GM23338 (cell line): ENCODE results near the gene CXCL1. TPM values are rescaled to one million over a fixed set of nuclear protein-coding genes. Genes with fewer than 3 reads are reported as not detected.

ENCODE experiments used
- ATAC-seq: fragments of 200-7000 bp; cut with Tn5 transposase; 3 replicates; pipeline ENCODE4 v1.9.1; 2020
- DNase-seq: peaks from one replicate; pipeline ENCODE4 v3.0.0-alpha.2; 2015; ENCODE audit warnings: low spot score
- H2AFZ ChIP-seq: fragments of 200-600 bp; sonication (generic); 2 replicates; pipeline ENCODE4 v1.8.0; 2016; ENCODE audit warnings: antibody characterized with exemption, mild to moderate bottlenecking, moderate library complexity
- H3F3A ChIP-seq: fragments of 200-600 bp; sonication (generic); replicated peaks from 2 replicates; pipeline ENCODE4 v1.8.0; 2017; ENCODE audit warnings: antibody characterized with exemption, mixed run types, low read depth
- H3K27ac ChIP-seq: fragments of 200-600 bp; sonication (generic); 2 replicates; pipeline ENCODE4 v1.6.1; 2016; ENCODE audit warnings: low read depth
- H3K27me3 ChIP-seq: fragments of 200-600 bp; sonication (generic); 2 replicates; pipeline ENCODE4 v1.8.0; 2016; ENCODE audit warnings: mild to moderate bottlenecking, mixed run types, moderate library complexity; ENCODE audit not compliant: insufficient read depth
- H3K36me3 ChIP-seq: fragments of 200-600 bp; sonication (generic); 2 replicates; pipeline ENCODE4 v1.8.0; 2016; ENCODE audit warnings: mild to moderate bottlenecking; ENCODE audit not compliant: insufficient read depth
- H3K4me1 ChIP-seq: fragments of 200-600 bp; sonication (generic); 2 replicates; pipeline ENCODE4 v1.8.0; 2016; ENCODE audit warnings: mild to moderate bottlenecking, moderate library complexity; ENCODE audit not compliant: insufficient read depth
- H3K4me2 ChIP-seq: fragments of 200-600 bp; sonication (generic); 2 replicates; pipeline ENCODE4 v1.7.1; 2017; ENCODE audit warnings: mixed run types
- H3K4me3 ChIP-seq: fragments of 200-600 bp; sonication (generic); 2 replicates; pipeline ENCODE4 v1.6.1; 2016; ENCODE audit warnings: mixed run types
- H3K79me2 ChIP-seq: fragments of 200-600 bp; sonication (generic); replicated peaks from 2 replicates; pipeline ENCODE4 v1.8.0; 2017; ENCODE audit warnings: mild to moderate bottlenecking; ENCODE audit not compliant: insufficient read depth
- H3K9me2 ChIP-seq: fragments of 200-600 bp; sonication (generic); 2 replicates; pipeline ENCODE4 v1.8.0; 2017; ENCODE audit not compliant: insufficient read depth
- H4K20me1 ChIP-seq: fragments of 200-600 bp; sonication (generic); replicated peaks from 2 replicates; pipeline ENCODE4 v1.8.0; 2017; ENCODE audit warnings: mild to moderate bottlenecking; ENCODE audit not compliant: insufficient read depth
- H3K27ac Mint-ChIP-seq: 2 replicates; pipeline ENCODE4 v1.8.0; 2020; ENCODE audit warnings: inconsistent platforms, mild to moderate bottlenecking, moderate library complexity, mixed read lengths
- H3K27me3 Mint-ChIP-seq: 3 replicates; pipeline ENCODE4 v1.8.0; 2022; ENCODE audit warnings: low read depth, mild to moderate bottlenecking, moderate library complexity, mixed read lengths, inconsistent platforms; ENCODE audit not compliant: insufficient read depth, poor library complexity
- H3K36me3 Mint-ChIP-seq: 3 replicates; pipeline ENCODE4 v1.8.0; 2021; ENCODE audit warnings: low read depth, mild to moderate bottlenecking, inconsistent platforms, moderate library complexity, mixed read lengths
- H3K4me1 Mint-ChIP-seq: 3 replicates; pipeline ENCODE4 v1.8.0; 2020; ENCODE audit warnings: mild to moderate bottlenecking, inconsistent platforms, mixed read lengths
- H3K4me3 Mint-ChIP-seq: 3 replicates; pipeline ENCODE4 v1.8.0; 2021; ENCODE audit warnings: moderate library complexity, mild to moderate bottlenecking, inconsistent platforms, mixed read lengths
- H3K9me3 Mint-ChIP-seq: 3 replicates; pipeline ENCODE4 v1.8.0; 2020; ENCODE audit warnings: moderate library complexity, mild to moderate bottlenecking, inconsistent platforms, mixed read lengths
- CREB1 ChIP-seq: fragments of 250-450 bp; sonication (Bioruptor Pico); IDR thresholded peaks from 2 replicates; pipeline ENCODE4 v1.5.0; 2020; ENCODE audit warnings: low read depth, mild to moderate bottlenecking, moderate library complexity
- EZH2 ChIP-seq: fragments of 200-600 bp; sonication (generic); IDR thresholded peaks from one replicate; pipeline ENCODE4 v1.8.0; 2017; ENCODE audit warnings: antibody characterized with exemption, mild to moderate bottlenecking, low read depth; ENCODE audit not compliant: unreplicated experiment
- EZH2phosphoT487 ChIP-seq: fragments of 200-600 bp; sonication (generic); IDR thresholded peaks from one replicate; pipeline ENCODE4 v1.8.1; 2018; ENCODE audit warnings: antibody characterized with exemption; ENCODE audit not compliant: unreplicated experiment
- JUNB ChIP-seq: IDR thresholded peaks from one replicate; pipeline ENCODE4 v1.6.1; 2016; ENCODE audit warnings: antibody characterized with exemption; ENCODE audit not compliant: unreplicated experiment
- NANOG ChIP-seq: IDR thresholded peaks from 2 replicates; pipeline ENCODE4 v1.6.1; 2016; ENCODE audit warnings: antibody characterized with exemption, borderline replicate concordance
- POLR2AphosphoS5 ChIP-seq: IDR thresholded peaks from 2 replicates; pipeline ENCODE4 v1.6.1; 2016; ENCODE audit warnings: antibody characterized with exemption, low read depth
- STAT1 ChIP-seq: IDR thresholded peaks from one replicate; pipeline ENCODE4 v1.6.1; 2016; ENCODE audit warnings: antibody characterized with exemption; ENCODE audit not compliant: unreplicated experiment
- ZNF114 ChIP-seq: fragments of 250-450 bp; sonication (Bioruptor Pico); IDR thresholded peaks from 2 replicates; pipeline ENCODE4 v1.5.0; 2020; ENCODE audit warnings: mild to moderate bottlenecking, moderate library complexity
- ZNF331 ChIP-seq: fragments of 250-450 bp; sonication (Bioruptor Pico); IDR thresholded peaks from 2 replicates; pipeline ENCODE4 v1.5.0; 2020; ENCODE audit warnings: low read depth, mild to moderate bottlenecking, moderate library complexity
- polyA plus RNA-seq: library from polyadenylated mRNA; unstranded; fragments of >200 nt; fragmentation: Nextera tagmentation; extraction: Ambion mirVana; gene quantifications from 2 replicates; pipeline ENCODE4 v1.2.1, GENCODE V29; 2016
- total RNA-seq: library from RNA; depleted of rRNA; stranded (reverse); fragments of >200 nt; shearing (Covaris generic); gene quantifications from 2 replicates; pipeline ENCODE4 v1.2.3, GENCODE V29; 2014
- TF ChIP-seq, protein P1 (sequence below), 2 experiments: fragments of 200-600 bp in 1 of 2; sonication (generic) in 1 of 2; conservative IDR thresholded peaks; 2 replicates each; pipeline versions ENCODE4 v1.5.1 to v1.6.1; 2016 to 2017; ENCODE audit warnings: antibody characterized with exemption in 2 of 2, low read depth in 2 of 2, mild to moderate bottlenecking in 2 of 2, moderate library complexity in 1 of 2
- TF ChIP-seq, protein P2 (sequence below): IDR thresholded peaks from one replicate; pipeline ENCODE4 v1.6.1; 2018; ENCODE audit warnings: antibody characterized with exemption; ENCODE audit not compliant: unreplicated experiment
- TF ChIP-seq, protein P3 (sequence below): fragments of 250-450 bp; sonication (Bioruptor Pico); IDR thresholded peaks from 2 replicates; pipeline ENCODE4 v1.5.0; 2020; ENCODE audit warnings: mild to moderate bottlenecking, moderate library complexity
- TF ChIP-seq, protein P4 (sequence below): IDR thresholded peaks from 2 replicates; pipeline ENCODE4 v1.6.1; 2016; ENCODE audit warnings: antibody characterized with exemption

CXCL1 gene
- total and polyA plus RNA-seq, 2 experiments from 2014 or later = 1.6 to 2.5 TPM

DNA sequence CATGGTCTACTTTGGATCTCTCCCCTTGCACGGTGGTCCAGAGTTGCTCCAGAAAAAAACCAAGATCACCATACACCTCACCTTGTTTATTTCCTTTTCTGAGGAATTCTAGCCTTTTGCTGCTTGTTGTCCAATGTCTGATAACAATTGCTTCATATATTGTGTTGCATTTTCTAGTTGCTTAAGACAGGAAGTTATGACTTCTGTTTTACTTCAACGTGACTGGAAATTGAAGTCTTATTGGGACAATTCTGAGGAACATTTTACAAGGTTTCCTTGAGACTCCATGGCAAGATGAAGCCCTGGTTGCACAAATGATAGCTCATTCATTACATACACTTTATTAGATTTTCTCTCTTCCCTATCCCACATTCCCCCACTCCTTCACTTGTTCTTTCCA, 5.2 kb downstream of the CXCL1 start:
- Histone ChIP-seq H4K20me1 (no peaks in the 10 kb centered on the region), H3K4me1 (peaks cover 8% of the 10 kb centered on the region; the same call in 1 of the 2 replicates), H3K36me3 (no peaks in the 10 kb centered on the region), H3K27me3 (peaks cover 12% of the 10 kb centered on the region), H3K4me2 (no peak overlapping the region), H3K4me3 (no peak overlapping the region), H3F3A (no peaks in the 10 kb centered on the region), H3K79me2 (no peaks in the 10 kb centered on the region), H3K27ac (no peak overlapping the region), H2AFZ (no peak overlapping the region), H3K9me2 (no peaks in the 10 kb centered on the region)
- no peak overlapping the region for H3K27ac Mint-ChIP-seq
- peaks cover 5% of the 10 kb centered on the region for H3K27me3 Mint-ChIP-seq
- H3K4me1 Mint-ChIP-seq = peaks cover 12% of the 10 kb centered on the region
- H3K9me3 Mint-ChIP-seq = no peaks in the 10 kb centered on the region
- TF ChIP-seq EZH2phosphoT487 (no peak), CREB1 (CRISPR knock-in tag) (no peak), ZNF331 (CRISPR knock-in tag) (no peak), NANOG (no peak), ZNF114 (CRISPR knock-in tag) (no peak), POLR2AphosphoS5 (no peak), JUNB (no peak), STAT1 (no peak), EZH2 (no peak)
- TF ChIP-seq, protein P1, sequence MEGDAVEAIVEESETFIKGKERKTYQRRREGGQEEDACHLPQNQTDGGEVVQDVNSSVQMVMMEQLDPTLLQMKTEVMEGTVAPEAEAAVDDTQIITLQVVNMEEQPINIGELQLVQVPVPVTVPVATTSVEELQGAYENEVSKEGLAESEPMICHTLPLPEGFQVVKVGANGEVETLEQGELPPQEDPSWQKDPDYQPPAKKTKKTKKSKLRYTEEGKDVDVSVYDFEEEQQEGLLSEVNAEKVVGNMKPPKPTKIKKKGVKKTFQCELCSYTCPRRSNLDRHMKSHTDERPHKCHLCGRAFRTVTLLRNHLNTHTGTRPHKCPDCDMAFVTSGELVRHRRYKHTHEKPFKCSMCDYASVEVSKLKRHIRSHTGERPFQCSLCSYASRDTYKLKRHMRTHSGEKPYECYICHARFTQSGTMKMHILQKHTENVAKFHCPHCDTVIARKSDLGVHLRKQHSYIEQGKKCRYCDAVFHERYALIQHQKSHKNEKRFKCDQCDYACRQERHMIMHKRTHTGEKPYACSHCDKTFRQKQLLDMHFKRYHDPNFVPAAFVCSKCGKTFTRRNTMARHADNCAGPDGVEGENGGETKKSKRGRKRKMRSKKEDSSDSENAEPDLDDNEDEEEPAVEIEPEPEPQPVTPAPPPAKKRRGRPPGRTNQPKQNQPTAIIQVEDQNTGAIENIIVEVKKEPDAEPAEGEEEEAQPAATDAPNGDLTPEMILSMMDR (conservative IDR thresholded peaks at IDR 0.05; ENCODE audit: low read depth in 2 of 2) = no peak
- TF ChIP-seq, protein P2, sequence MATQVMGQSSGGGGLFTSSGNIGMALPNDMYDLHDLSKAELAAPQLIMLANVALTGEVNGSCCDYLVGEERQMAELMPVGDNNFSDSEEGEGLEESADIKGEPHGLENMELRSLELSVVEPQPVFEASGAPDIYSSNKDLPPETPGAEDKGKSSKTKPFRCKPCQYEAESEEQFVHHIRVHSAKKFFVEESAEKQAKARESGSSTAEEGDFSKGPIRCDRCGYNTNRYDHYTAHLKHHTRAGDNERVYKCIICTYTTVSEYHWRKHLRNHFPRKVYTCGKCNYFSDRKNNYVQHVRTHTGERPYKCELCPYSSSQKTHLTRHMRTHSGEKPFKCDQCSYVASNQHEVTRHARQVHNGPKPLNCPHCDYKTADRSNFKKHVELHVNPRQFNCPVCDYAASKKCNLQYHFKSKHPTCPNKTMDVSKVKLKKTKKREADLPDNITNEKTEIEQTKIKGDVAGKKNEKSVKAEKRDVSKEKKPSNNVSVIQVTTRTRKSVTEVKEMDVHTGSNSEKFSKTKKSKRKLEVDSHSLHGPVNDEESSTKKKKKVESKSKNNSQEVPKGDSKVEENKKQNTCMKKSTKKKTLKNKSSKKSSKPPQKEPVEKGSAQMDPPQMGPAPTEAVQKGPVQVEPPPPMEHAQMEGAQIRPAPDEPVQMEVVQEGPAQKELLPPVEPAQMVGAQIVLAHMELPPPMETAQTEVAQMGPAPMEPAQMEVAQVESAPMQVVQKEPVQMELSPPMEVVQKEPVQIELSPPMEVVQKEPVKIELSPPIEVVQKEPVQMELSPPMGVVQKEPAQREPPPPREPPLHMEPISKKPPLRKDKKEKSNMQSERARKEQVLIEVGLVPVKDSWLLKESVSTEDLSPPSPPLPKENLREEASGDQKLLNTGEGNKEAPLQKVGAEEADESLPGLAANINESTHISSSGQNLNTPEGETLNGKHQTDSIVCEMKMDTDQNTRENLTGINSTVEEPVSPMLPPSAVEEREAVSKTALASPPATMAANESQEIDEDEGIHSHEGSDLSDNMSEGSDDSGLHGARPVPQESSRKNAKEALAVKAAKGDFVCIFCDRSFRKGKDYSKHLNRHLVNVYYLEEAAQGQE = no peak
- TF ChIP-seq, protein P3, sequence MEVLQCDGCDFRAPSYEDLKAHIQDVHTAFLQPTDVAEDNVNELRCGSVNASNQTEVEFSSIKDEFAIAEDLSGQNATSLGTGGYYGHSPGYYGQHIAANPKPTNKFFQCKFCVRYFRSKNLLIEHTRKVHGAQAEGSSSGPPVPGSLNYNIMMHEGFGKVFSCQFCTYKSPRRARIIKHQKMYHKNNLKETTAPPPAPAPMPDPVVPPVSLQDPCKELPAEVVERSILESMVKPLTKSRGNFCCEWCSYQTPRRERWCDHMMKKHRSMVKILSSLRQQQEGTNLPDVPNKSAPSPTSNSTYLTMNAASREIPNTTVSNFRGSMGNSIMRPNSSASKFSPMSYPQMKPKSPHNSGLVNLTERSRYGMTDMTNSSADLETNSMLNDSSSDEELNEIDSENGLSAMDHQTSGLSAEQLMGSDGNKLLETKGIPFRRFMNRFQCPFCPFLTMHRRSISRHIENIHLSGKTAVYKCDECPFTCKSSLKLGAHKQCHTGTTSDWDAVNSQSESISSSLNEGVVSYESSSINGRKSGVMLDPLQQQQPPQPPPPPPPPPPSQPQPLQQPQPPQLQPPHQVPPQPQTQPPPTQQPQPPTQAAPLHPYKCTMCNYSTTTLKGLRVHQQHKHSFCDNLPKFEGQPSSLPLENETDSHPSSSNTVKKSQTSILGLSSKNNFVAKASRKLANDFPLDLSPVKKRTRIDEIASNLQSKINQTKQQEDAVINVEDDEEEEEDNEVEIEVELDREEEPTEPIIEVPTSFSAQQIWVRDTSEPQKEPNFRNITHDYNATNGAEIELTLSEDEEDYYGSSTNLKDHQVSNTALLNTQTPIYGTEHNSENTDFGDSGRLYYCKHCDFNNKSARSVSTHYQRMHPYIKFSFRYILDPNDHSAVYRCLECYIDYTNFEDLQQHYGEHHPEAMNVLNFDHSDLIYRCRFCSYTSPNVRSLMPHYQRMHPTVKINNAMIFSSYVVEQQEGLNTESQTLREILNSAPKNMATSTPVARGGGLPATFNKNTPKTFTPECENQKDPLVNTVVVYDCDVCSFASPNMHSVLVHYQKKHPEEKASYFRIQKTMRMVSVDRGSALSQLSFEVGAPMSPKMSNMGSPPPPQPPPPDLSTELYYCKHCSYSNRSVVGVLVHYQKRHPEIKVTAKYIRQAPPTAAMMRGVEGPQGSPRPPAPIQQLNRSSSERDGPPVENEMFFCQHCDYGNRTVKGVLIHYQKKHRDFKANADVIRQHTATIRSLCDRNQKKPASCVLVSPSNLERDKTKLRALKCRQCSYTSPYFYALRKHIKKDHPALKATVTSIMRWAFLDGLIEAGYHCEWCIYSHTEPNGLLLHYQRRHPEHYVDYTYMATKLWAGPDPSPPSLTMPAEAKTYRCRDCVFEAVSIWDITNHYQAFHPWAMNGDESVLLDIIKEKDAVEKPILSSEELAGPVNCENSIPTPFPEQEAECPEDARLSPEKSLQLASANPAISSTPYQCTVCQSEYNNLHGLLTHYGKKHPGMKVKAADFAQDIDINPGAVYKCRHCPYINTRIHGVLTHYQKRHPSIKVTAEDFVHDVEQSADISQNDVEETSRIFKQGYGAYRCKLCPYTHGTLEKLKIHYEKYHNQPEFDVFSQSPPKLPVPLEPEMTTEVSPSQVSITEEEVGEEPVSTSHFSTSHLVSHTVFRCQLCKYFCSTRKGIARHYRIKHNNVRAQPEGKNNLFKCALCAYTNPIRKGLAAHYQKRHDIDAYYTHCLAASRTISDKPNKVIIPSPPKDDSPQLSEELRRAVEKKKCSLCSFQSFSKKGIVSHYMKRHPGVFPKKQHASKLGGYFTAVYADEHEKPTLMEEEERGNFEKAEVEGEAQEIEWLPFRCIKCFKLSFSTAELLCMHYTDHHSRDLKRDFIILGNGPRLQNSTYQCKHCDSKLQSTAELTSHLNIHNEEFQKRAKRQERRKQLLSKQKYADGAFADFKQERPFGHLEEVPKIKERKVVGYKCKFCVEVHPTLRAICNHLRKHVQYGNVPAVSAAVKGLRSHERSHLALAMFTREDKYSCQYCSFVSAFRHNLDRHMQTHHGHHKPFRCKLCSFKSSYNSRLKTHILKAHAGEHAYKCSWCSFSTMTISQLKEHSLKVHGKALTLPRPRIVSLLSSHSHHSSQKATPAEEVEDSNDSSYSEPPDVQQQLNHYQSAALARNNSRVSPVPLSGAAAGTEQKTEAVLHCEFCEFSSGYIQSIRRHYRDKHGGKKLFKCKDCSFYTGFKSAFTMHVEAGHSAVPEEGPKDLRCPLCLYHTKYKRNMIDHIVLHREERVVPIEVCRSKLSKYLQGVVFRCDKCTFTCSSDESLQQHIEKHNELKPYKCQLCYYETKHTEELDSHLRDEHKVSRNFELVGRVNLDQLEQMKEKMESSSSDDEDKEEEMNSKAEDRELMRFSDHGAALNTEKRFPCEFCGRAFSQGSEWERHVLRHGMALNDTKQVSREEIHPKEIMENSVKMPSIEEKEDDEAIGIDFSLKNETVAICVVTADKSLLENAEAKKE (CRISPR knock-in tag) = no peak
- TF ChIP-seq, protein P4, sequence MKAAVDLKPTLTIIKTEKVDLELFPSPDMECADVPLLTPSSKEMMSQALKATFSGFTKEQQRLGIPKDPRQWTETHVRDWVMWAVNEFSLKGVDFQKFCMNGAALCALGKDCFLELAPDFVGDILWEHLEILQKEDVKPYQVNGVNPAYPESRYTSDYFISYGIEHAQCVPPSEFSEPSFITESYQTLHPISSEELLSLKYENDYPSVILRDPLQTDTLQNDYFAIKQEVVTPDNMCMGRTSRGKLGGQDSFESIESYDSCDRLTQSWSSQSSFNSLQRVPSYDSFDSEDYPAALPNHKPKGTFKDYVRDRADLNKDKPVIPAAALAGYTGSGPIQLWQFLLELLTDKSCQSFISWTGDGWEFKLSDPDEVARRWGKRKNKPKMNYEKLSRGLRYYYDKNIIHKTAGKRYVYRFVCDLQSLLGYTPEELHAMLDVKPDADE = no peak
- H3K4me3 Mint-ChIP-seq = no peak overlapping the region
- ATAC-seq (no peak), DNase-seq (no peak)
- no peaks in the 10 kb centered on the region for H3K36me3 Mint-ChIP-seq
